Keratinocyte (primary cell): ENCODE data around the gene LCE1C. TPM values are rescaled to one million over a fixed set of nuclear protein-coding genes. Genes with fewer than 3 reads are reported as not detected.
A peak's percentile ranks its signal among the peaks of the same experiment; 100 is the strongest.

Experiments used
- DNase-seq: peaks from one replicate; pipeline ENCODE4 v3.0.0-alpha.2; 2011; ENCODE audit warnings: low read depth, missing footprints, low spot score
- FAIRE-seq: peaks from 2 replicates; lab custom pipeline; 2011; peaks lifted over from hg19 to GRCh38; lab: Jason Lieb, UNC
- H2AFZ ChIP-seq: 2 replicates; pipeline ENCODE4 v1.6.0; 2012; ENCODE audit warnings: low read length, control low read depth, inconsistent platforms; ENCODE audit not compliant: control insufficient read depth
- H3K27ac ChIP-seq: 2 replicates; pipeline ENCODE4 v1.5.1; 2011; ENCODE audit warnings: low read length; ENCODE audit not compliant: control insufficient read depth, insufficient read depth
- H3K27me3 ChIP-seq: 3 replicates; pipeline ENCODE4 v1.6.0; 2011; ENCODE audit warnings: low read length; ENCODE audit not compliant: control insufficient read depth, insufficient read depth; ENCODE audit errors: extremely low read depth
- H3K36me3 ChIP-seq, 2 experiments: 2 replicates in 1 of 2; 3 replicates in 1 of 2; pipeline ENCODE4 v1.5.1; 2011; ENCODE audit warnings: low read length in 2 of 2, mild to moderate bottlenecking in 1 of 2; ENCODE audit not compliant: control insufficient read depth in 2 of 2, insufficient read depth in 2 of 2; ENCODE audit errors: extremely low read depth in 1 of 2
- H3K4me1 ChIP-seq: 3 replicates; pipeline ENCODE4 v1.5.1; 2011; ENCODE audit warnings: low read length; ENCODE audit not compliant: control insufficient read depth, insufficient read depth; ENCODE audit errors: extremely low read depth
- H3K4me2 ChIP-seq: 3 replicates; pipeline ENCODE4 v1.6.0; 2011; ENCODE audit warnings: low read depth, low read length; ENCODE audit not compliant: control insufficient read depth, insufficient read depth; ENCODE audit errors: extremely low read depth
- H3K4me3 ChIP-seq, 3 experiments: fragments of 200-600 bp in 1 of 3; sonication (generic) in 1 of 3; 2 replicates in 2 of 3; 3 replicates in 1 of 3; pipeline ENCODE4 v1.5.1; 2011 to 2016; ENCODE audit warnings: low read length in 3 of 3, mild to moderate bottlenecking in 3 of 3, control low read depth in 2 of 3, inconsistent platforms in 1 of 3, low read depth in 1 of 3, mixed read lengths in 1 of 3, mixed run types in 1 of 3, moderate library complexity in 1 of 3; ENCODE audit not compliant: control insufficient read depth in 2 of 3, insufficient read depth in 2 of 3; ENCODE audit errors: extremely low read depth in 1 of 3
- H3K79me2 ChIP-seq: 2 replicates; pipeline ENCODE4 v1.6.0; 2012; ENCODE audit warnings: low read length; ENCODE audit not compliant: control insufficient read depth, insufficient read depth
- H3K9ac ChIP-seq: 3 replicates; pipeline ENCODE4 v1.6.0; 2011; ENCODE audit warnings: low read length; ENCODE audit not compliant: control insufficient read depth, insufficient read depth; ENCODE audit errors: extremely low read depth
- H3K9me1 ChIP-seq: 3 replicates; pipeline ENCODE4 v1.6.0; 2011; ENCODE audit warnings: low read length; ENCODE audit not compliant: control insufficient read depth, insufficient read depth; ENCODE audit errors: extremely low read depth
- H3K9me3 ChIP-seq: 2 replicates; pipeline ENCODE4 v1.5.1; 2012; ENCODE audit warnings: low read depth, low read length; ENCODE audit not compliant: control insufficient read depth
- H4K20me1 ChIP-seq: 3 replicates; pipeline ENCODE4 v1.6.0; 2011; ENCODE audit warnings: low read length; ENCODE audit not compliant: control insufficient read depth, insufficient read depth; ENCODE audit errors: extremely low read depth
- CTCF ChIP-seq, 3 experiments: IDR thresholded peaks in 1 of 3; conservative IDR thresholded peaks in 1 of 3; optimal IDR thresholded peaks in 1 of 3; 2 replicates in 2 of 3; 3 replicates in 1 of 3; pipeline versions ENCODE3 to v1.5.1; 2011; ENCODE audit warnings: low read length in 3 of 3, mild to moderate bottlenecking in 3 of 3, moderate library complexity in 2 of 3, control low read depth in 1 of 3, inconsistent platforms in 1 of 3; ENCODE audit not compliant: insufficient read depth in 2 of 3; ENCODE audit errors: extremely low read depth in 1 of 3
- EZH2 ChIP-seq: IDR thresholded peaks from one replicate; pipeline ENCODE4 v1.6.1; 2012; ENCODE audit warnings: inconsistent platforms, mild to moderate bottlenecking, low read length, moderate library complexity
- dilution Hi-C: fragments of 300-500 bp; cut with MboI; formaldehyde crosslinking; loops from one replicate; pipeline ENCODE4 v1.7.0; 2020; ENCODE audit warnings: low sequenced_read_pairs; ENCODE audit not compliant: extremely low pct_ligation_motif_present
- polyA plus RNA-seq, 5 experiments: library from polyadenylated mRNA; depleted of rRNA in 3 of 5; stranded (reverse) in 3 of 5; stranded (forward) in 1 of 5; unstranded in 1 of 5; fragments of >200 nt; gene quantifications; 1 replicate in 1 of 5; 2 replicates in 3 of 5; 3 replicates in 1 of 5; pipeline versions ENCODE4 v1.2.1 to v1.2.3, GENCODE V29; 2011 to 2012; ENCODE audit warnings: missing spikeins in 2 of 5, low read depth in 1 of 5, low replicate concordance in 1 of 5

LCE1C gene
- polyA plus RNA-seq, 1 donor (not counting 4 experiments of a cell fraction or from before 2014, with no cell fraction given) = 1.8 TPM

- TF ChIP-seq EZH2 = no peak
- TF ChIP-seq CTCF (optimal IDR thresholded peaks at IDR 0.05 in 1 of 3, IDR thresholded peaks at IDR 0.05 in 1 of 3, conservative IDR thresholded peaks at IDR 0.05 in 1 of 3; ENCODE audit: extremely low read depth in 1 of 3, insufficient read depth in 2 of 3, low read length in 3 of 3) = no peak
- Histone ChIP-seq H3K36me3 (no peaks in the 10 kb centered on the region), H3K27me3 (no peaks in the 10 kb centered on the region), H3K9ac (no peak overlapping the region), H3K79me2 (no peaks in the 10 kb centered on the region), H4K20me1 (no peaks in the 10 kb centered on the region), H3K9me1 (no peaks in the 10 kb centered on the region), H3K4me1 (no peaks in the 10 kb centered on the region), H3K9me3 (no peaks in the 10 kb centered on the region), H2AFZ (no peak overlapping the region), H3K4me3 (no peak overlapping the region), H3K4me2 (no peak overlapping the region), H3K27ac (no peak overlapping the region)
- no peak for FAIRE-seq
- dilution Hi-C loops = no loop called here
- no peak for DNase-seq
These were observed 10.8 kb downstream of the LCE1C start for GRCh38 chr1:152795686-152796085.

GRCh38 chr1:152786077-152786476 is 20.4 kb downstream of the LCE1C start, which contains the start of gene LCE1E:
TSS of gene LCE1E (plus strand) at chr1:152786257. CDS start at chr1:152787300, 1,043 bp downstream.
- dilution Hi-C loops = no loop called here

More at GRCh38 chr1:152786077-152786476, 20.4 kb downstream of the LCE1C start, which contains the start of gene LCE1E:
- H3K4me2 ChIP-seq = peak within 1 kb of the TSS; percentile 71
- H3K27me3 ChIP-seq = no peaks in the 10 kb centered on the region
- H3K79me2 ChIP-seq = no peaks in the 10 kb centered on the region
- peaks cover 15% of the 10 kb centered on the region for H3K4me1 ChIP-seq
- no peaks in the 10 kb centered on the region for H3K36me3 ChIP-seq
- no peaks in the 10 kb centered on the region for H3K9me1 ChIP-seq
- H3K27ac ChIP-seq = no peak within 1 kb of the TSS
- DNase-seq = peak; percentile 48
- peak; percentile 84 for FAIRE-seq
- H2AFZ ChIP-seq = peak within 1 kb of the TSS; percentile 88
- TF ChIP-seq EZH2 = no peak
- TF ChIP-seq CTCF (optimal IDR thresholded peaks at IDR 0.05 in 1 of 3, IDR thresholded peaks at IDR 0.05 in 1 of 3, conservative IDR thresholded peaks at IDR 0.05 in 1 of 3; ENCODE audit: extremely low read depth in 1 of 3, insufficient read depth in 2 of 3, low read length in 3 of 3) = peak in 1 of 3 experiments; percentile 21
- H3K9ac ChIP-seq = no peak within 1 kb of the TSS
- no peaks in the 10 kb centered on the region for H4K20me1 ChIP-seq
- no peaks in the 10 kb centered on the region for H3K9me3 ChIP-seq
- peak within 1 kb of the TSS in 1 of 3 experiments; percentile 13 for H3K4me3 ChIP-seq
